DMS153 (cell line): Measurements from ENCODE around the gene PTGER1.

Experiments used
- DNase-seq: peaks from one replicate; lab custom pipeline; 2025; lab: John Stamatoyannopoulos, UW

Gene PTGER1

GRCh38 chr19:14441041-14441938 is 33.9 kb downstream of the PTGER1 start:
- no peak for DNase-seq

- DNase-seq: no peak
These were observed 35.1 kb downstream of the PTGER1 start for GRCh38 chr19:14440049-14440448.

GRCh38 chr19:14439014-14439413 is 36.1 kb downstream of the PTGER1 start:
- no peak for DNase-seq

- no peak for DNase-seq
These were observed 37.5 kb downstream of the PTGER1 start for GRCh38 chr19:14437578-14438140.

DNA sequence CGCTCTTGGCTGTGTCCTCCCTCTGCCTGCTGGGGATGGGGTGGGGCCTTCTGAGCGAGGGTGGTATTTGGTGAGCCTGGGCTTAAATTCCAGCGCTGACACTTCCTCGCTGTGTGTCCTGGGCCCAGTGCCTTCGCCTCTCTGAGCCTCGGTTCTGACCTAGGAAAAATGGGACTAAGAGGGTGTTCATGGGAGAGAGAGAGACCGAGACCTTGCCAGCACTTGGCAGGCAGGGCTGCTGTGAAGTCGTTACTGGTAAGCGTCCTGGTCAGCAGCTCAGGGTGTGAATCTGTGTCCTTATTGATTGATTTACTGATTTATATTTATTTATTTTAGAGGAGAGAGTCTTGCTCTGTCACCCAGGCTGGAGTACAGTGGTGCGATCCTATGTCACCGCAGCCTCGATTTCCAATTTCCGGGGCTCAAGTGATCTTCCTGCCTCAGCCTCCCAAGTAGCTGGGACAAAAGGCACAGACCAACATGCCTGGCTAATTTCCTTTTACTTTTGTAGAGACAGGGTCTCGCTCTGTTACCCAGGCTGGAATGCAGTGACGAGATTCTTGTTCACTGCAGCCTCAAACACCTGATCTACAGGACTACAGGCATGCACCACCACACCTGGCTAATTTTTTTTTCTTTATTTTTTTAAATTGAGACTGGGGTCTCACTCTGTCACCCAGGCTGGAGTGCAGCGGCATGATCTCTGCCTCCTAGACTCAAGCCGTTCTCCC is 39.7 kb downstream of the PTGER1 start:
- DNase-seq: no peak

DNA sequence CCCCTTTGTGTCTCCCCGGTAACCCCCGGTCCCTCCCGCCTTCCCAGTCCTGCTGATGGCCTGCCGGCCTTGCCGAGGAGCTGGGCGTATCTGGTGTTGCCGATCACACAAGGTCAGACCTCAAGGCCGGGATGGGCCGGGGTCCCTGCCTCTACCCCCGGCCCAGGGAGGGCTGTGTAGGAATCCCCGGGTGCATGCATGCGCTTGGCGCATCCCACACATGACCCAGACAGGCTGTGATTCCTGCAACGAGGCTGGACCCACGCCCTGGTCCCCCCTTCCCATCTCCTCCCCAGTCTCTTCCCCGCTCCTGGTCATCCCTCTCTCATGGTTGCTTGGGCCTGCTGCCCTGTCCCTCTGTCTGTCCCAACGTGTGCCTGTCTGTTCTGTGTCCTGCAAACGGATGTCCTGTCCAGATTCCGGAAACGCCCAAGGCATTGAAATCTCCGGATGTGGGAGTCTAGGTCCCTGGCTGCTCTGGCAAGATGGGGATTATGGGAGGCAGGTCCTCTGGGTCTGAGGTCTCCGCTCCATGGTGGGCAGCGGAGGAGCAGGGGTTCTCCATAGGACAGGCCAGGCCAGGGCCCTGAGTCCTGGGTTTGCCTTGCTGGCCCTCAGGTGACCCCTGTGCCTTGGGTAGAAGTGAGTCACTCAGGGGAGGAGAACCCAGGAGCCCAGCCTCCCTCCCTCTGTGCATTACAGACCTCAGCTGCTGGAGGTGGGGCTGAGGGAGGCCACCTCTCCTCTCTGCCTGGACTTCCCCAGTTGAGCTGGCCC is 40.4 kb downstream of the PTGER1 start:
- no peak for DNase-seq

DNA sequence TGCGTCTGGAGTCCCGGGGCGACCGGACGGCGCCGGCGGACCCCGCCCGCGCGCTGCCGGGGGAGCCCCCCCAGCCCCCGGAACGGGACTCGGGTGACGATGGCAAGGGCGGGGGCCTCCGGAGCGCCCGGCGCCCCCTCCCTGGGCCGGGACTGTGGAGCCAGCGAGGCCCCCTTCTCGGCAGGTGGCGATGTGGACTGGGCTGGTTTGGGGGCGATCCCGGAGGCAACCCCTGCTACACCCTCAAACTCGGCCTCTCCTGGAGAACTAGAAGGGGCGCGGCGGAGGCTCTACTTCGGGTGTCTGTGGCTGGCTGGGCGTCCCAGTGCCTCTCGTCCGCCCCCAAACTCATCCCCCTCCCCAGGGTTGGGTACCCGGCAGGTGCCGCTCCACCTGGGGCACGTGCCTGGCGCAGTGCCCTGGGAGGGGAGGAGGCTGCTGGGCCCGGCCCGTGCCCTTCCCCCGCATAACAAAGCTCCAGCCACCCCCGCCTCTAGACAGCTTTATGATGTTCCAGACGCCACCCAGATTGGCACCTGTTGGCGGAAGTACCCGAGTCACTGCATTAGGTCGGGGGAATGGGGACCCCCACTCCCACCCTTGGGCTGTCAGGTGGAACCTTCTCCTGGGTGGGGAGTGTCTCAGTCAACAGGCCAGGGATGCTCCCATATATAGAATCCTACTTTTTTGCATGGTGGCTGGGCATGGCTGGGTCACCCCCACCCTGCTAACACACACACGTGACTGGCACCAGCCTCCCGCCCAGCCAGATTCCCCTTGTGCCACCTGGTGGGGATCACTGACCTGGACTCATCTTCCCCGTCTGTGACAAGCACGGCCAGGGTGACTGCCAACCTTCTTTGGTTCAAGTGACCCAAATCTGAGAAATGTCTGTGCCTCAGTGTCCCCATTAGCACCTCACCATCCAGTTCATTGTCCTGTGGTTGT is 41.3 kb downstream of the PTGER1 start:
- DNase-seq: peak; percentile 32

DNA sequence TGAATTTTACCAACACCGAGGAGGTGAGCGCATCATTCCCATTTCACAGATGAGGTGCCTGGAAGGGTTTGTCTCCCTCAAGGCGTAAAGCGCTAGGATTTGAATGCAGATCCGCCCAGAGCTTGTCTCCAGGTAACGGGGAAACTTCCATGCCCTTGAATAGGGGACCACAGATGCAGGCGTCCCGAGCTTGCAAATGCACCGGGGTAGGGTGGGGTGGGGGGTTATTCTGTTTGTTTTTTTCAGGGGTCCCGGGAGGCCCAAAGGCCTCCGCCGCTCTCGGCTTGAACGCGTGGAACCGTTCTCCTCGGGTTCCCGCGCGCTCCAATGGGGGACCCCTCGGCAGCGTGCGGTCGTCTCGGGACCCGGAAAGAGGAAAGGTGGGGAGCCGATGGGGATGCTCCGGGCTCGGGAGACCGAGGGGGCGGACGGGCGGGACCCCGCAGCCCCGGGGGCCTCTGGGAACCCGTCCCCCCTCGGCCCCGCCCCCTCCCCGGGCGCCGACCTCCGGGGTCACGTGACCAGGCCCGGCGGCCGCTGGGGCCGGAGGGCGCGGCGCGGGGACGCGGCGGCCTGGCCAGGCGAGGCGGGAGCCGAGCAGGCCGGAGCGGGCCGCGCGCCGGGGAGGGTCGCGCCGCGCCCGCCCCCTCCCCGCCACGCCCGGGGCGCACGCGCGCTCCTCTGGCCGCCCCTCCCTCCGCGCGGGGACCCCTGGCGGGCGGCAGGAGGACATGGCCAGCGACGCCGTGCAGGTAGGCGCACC is 42.2 kb downstream of the PTGER1 start, which contains the start of gene PKN1:
Gene PKN1 (plus strand): TSS at position 516 of the 763 bp plus-strand sequence. CDS start 216 bp downstream, at position 732.
- DNase-seq: peak; percentile 14

GRCh38 chr19:14430712-14431111 is 44.4 kb downstream of the PTGER1 start:
- no peak for DNase-seq

DNA sequence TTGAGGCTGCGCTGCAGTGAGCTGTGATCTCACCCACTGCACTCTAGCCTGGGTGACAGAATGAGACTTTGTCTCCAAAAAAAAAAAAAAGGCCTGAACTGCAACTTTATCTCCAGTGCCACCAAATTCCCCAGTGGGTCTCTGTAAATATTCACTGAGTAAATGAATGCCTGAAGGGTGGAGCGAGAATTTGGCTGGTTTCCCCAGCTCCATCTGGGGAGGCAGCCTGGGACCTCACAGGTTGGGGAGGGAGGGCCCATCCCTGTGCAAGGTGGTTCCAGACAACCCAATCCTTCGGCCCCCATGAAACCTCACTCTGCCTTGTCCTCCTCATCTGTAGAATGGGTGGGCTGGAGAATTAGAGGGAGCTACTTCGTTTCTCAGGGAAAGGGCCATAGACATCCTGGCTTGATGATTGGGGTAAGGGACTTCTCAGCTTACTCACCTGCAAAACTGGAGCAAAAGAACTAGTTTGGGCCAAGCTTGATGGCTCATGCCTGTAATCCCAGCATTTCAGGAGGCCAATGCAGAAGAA is 46.2 kb downstream of the PTGER1 start:
- no peak for DNase-seq

DNA sequence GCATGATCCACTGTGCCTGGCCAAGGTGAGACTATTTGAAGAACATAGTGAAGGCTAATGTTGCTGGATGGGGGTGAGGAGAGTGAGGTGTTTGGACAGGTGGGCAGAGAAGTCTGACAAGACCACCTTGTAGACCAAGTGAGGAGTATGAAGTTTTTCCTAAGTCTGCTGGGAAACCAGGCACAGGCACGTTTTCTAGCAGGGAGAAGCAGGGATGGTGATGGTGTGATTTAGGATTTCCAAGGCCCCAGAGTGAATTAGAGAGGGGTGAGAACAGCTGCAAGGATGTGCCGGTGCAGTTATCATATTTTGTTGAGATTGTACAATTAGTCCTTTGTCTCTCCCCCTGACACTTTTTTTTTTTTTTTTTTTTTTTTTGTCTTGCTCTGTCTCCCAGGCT is 47.7 kb downstream of the PTGER1 start:
- DNase-seq: no peak

- no peak for DNase-seq
These were observed 49.4 kb downstream of the PTGER1 start for GRCh38 chr19:14425696-14426138.
